GM12874 (cell line): ENCODE results near the gene SSRP1.

ENCODE experiments used
- TF ChIP-seq, protein P1 (sequence below): IDR thresholded peaks from 2 replicates; pipeline ENCODE4 v1.5.1; 2011; ENCODE audit warnings: low read depth, mild to moderate bottlenecking, control low read depth, low read length, moderate library complexity; ENCODE audit not compliant: insufficient read depth

SSRP1 gene

DNA sequence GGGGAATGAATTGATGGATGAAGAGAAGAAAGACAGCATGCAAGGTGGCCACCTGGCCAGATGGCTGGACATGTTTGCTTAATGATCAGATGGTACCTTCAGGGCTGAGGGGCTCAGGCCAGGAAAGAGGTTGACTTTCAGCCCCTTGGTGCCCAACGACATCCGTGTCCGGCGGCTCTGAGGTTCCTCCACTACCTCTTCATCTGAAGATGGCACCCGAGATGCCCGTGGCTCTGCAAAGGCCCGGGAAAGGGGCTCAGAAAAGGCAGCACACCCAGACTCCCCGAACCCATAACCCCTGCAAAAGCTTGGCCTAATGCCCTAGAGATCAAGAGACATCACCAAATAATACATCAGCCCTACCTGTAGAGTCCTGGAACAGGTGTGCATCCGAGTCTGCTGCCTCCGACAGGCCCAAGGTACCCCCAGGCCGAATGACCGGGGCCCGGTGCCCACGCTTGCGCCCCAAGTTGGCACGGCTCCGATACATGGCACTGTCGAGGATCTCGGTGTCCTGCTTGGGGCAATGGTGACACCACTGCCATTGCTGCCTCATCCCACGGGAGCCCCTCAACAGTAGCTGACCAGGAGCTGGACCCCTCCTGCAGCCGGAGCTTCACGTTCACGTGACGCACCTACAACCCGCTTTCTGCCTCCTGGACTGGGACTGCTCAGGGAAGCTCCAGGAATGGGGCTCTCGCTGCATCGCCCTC lies 33.8 kb downstream of the SSRP1 start:
- TF ChIP-seq, protein P1, sequence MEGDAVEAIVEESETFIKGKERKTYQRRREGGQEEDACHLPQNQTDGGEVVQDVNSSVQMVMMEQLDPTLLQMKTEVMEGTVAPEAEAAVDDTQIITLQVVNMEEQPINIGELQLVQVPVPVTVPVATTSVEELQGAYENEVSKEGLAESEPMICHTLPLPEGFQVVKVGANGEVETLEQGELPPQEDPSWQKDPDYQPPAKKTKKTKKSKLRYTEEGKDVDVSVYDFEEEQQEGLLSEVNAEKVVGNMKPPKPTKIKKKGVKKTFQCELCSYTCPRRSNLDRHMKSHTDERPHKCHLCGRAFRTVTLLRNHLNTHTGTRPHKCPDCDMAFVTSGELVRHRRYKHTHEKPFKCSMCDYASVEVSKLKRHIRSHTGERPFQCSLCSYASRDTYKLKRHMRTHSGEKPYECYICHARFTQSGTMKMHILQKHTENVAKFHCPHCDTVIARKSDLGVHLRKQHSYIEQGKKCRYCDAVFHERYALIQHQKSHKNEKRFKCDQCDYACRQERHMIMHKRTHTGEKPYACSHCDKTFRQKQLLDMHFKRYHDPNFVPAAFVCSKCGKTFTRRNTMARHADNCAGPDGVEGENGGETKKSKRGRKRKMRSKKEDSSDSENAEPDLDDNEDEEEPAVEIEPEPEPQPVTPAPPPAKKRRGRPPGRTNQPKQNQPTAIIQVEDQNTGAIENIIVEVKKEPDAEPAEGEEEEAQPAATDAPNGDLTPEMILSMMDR = no peak

DNA sequence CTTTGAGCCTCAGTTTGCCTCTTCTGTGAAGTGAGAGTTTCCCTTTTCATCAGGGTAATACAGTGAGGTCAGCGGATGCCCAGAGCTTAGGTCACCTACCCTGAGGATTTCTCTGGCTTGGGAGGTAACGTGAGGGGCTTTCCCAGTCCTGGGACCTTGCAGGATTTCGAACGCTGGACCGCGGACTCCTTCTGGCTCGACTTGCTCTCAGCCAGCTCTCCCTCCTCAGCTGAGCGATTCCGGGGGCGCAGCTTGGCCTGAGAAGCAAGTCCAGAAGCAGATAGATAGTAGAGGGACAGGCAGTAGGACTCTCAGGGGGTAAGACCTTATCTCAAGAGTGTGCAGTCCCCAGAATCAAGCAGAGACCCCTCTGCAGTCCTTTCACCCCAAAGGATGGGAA lies 34.9 kb downstream of the SSRP1 start:
- TF ChIP-seq, protein P1 = no peak

DNA sequence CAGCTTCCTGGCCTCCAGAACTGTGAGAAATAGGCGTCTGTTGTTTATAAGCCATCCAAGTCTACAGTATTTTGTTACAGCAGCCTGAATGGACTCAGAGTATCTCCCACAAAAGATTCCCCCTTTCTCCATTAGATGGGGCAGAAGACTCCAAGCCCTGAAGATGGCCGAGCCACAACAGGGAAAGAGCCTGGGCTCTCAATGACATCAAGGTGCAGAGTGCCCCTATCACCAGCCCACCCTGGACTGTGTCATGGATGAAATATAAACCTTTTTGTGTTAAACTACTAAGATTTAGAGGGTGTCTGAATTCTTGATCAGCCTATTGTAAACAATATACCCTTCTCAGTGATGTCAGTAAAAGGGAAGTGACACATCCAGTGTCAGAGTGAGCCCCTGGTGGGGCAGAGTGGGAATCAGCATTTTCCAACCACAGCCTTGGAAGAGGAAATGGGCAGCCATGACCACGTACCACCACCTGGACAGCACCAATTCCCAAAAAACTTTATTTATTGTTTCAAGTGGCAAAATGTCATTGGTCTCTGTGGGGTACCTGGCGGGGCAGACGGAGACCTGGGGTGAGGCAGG lies 36.4 kb downstream of the SSRP1 start:
- TF ChIP-seq, protein P1 = no peak

DNA sequence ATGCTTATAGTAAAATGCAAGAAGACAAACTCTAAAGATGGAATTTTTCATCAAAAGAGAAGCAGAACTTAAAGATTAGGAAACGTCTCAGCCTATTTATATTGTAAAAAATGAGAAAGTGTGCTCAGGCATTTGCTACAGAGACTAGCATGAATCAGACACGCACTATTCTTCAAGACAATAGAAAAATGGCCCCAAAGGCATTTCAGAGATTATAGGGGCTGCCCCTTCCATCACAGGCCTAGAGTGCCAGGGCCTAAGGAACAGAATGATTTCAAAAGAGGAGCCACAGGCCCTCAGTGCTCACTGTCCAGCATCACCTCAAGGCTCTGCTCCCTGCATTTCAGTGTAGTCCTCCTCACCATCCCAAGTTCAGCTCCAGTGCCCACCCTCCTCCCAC lies 38.5 kb downstream of the SSRP1 start:
- TF ChIP-seq, protein P1 = no peak

DNA sequence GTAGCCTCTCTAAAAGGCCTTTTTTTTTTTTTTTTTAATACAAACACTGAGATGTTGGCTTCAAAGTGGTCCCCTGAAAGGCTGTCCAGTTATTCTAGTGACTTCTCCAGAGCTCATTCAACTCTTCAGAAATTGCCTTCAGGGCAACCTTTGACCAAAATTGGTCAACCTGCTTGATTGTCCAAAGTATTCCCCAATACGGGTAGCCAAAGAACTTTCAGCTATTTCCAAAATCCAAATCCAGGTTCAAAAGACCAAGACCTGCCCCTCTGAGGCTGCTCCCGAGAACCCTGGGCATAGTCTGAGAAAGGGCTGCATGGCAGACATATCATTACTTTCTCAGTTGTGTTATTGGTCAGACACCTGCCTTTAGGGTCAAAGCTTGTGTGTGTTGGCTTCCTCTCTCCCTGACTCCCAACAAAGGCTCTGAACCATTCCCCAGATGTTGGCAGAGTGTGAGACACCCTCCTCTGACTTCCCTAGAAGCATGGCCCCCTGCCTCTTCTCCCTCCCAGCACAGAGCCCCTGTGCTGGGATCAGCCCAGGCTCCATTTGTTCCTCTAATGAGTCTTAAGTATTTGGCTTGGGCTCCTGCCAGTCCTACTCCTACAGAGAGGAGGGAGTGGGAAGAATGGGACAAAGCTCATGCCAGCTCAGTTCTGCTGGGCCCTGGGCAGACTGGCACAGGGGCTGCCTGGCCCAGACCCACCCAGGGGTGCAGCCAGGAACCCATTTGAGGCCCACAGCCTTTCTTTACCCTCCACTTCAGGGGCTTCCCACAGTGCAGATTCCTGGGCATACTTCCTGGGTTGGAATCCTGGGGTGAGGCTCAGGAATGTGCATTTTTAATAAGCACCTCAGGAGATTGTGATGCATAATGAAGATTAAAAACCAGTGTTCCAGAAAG lies 41.2 kb downstream of the SSRP1 start:
- TF ChIP-seq, protein P1 = no peak

DNA sequence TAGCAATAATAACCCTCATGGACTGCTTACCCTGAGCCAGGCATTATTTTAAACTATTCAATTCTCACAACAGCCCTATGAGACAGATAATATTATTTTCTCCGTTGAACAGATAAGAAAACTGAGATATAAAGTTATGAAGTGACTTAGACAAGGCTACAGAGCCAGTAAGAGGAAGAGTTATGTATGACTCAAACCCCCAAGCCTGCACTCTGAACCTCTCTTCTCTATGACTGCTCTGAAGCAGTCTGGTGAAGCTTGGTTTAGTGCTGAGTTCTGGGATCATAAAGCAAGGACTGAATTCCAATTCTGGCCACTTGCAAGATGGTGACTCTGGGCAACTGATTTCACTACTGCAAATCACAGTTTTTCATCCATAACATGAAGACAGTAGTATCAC lies 45.4 kb downstream of the SSRP1 start:
- TF ChIP-seq, protein P1 = no peak
